PC-9 (cell line): ENCODE measurements around the gene DLGAP1. TPM values are rescaled to one million over a fixed set of nuclear protein-coding genes. Genes with fewer than 3 reads are reported as not detected.

Experiments
- BruUV-seq: library from RNA; stranded (reverse); fragments of 400-500 nt; replicated peaks from 2 replicates; lab custom pipeline; 2021; lab: Mats Ljungman, UMichigan
- CTCF ChIA-PET: fragments of 300-600 bp; sonication (Branson Sonifier 250); formaldehyde crosslinking; loops from one replicate; lab custom pipeline; 2022; ENCODE audit warnings: antibody characterized with exemption; lab: Charles Lee
- POLR2A ChIA-PET: fragments of 300-600 bp; sonication (Branson Sonifier 250); formaldehyde crosslinking; loops from one replicate; lab custom pipeline; 2022; ENCODE audit warnings: antibody characterized with exemption; ENCODE audit not compliant: unreplicated experiment; lab: Charles Lee
- DNase-seq, 2 experiments: peaks; one replicate each; pipeline versions ENCODE4 v3.0.0 to v3.0.0-alpha.2; 2015 to 2022; ENCODE audit warnings: mixed read lengths in 1 of 2
- H2AFZ ChIP-seq: fragments of 200-600 bp; sonication (generic); 2 replicates; pipeline ENCODE4 v1.8.1; 2017; ENCODE audit warnings: antibody characterized with exemption
- H3F3A ChIP-seq: fragments of 200-600 bp; sonication (generic); 2 replicates; pipeline ENCODE4 v1.8.1; 2017; ENCODE audit warnings: antibody characterized with exemption, mild to moderate bottlenecking, low read depth; ENCODE audit not compliant: insufficient read depth
- H3K27ac ChIP-seq: fragments of 200-600 bp; sonication (generic); 2 replicates; pipeline ENCODE4 v1.6.1; 2016; ENCODE audit warnings: mixed run types
- H3K27me3 ChIP-seq: fragments of 200-600 bp; sonication (generic); 2 replicates; pipeline ENCODE4 v1.6.1; 2016; ENCODE audit warnings: low read depth, mixed run types; ENCODE audit not compliant: insufficient read depth
- H3K36me3 ChIP-seq: fragments of 200-600 bp; sonication (generic); 2 replicates; pipeline ENCODE4 v1.6.1; 2016; ENCODE audit warnings: low read depth, mixed run types
- H3K4me1 ChIP-seq: fragments of 200-600 bp; sonication (generic); replicated peaks from 2 replicates; pipeline ENCODE4 v1.6.1; 2016; ENCODE audit warnings: mixed run types; ENCODE audit not compliant: insufficient read depth
- H3K4me2 ChIP-seq: fragments of 200-600 bp; sonication (generic); 2 replicates; pipeline ENCODE4 v1.6.1; 2017; ENCODE audit warnings: mixed run types
- H3K4me3 ChIP-seq: fragments of 200-600 bp; sonication (generic); 2 replicates; pipeline ENCODE4 v1.6.1; 2016; ENCODE audit warnings: mixed run types
- H3K79me2 ChIP-seq: fragments of 200-600 bp; sonication (generic); 2 replicates; pipeline ENCODE4 v1.6.1; 2017; ENCODE audit warnings: low read depth, mixed run types
- H3K9me2 ChIP-seq: fragments of 200-600 bp; sonication (generic); 2 replicates; pipeline ENCODE4 v1.8.1; 2017; ENCODE audit warnings: mild to moderate bottlenecking; ENCODE audit not compliant: insufficient read depth
- H3K9me3 ChIP-seq: fragments of 200-600 bp; sonication (generic); 2 replicates; pipeline ENCODE4 v1.8.1; 2016; ENCODE audit warnings: low read depth; ENCODE audit not compliant: insufficient read depth
- H4K20me1 ChIP-seq: fragments of 200-600 bp; sonication (generic); 2 replicates; pipeline ENCODE4 v1.8.1; 2017; ENCODE audit not compliant: insufficient read depth
- CTCF ChIP-seq: fragments of 200-600 bp; sonication (generic); conservative IDR thresholded peaks from 2 replicates; pipeline ENCODE4 v1.6.1; 2017; ENCODE audit warnings: mixed run types, antibody characterized with exemption, mild to moderate bottlenecking, moderate library complexity
- EZH2 ChIP-seq: fragments of 200-600 bp; sonication (generic); IDR thresholded peaks from 2 replicates; pipeline ENCODE4 v1.8.0; 2017; ENCODE audit warnings: antibody characterized with exemption, low read depth
- intact Hi-C: fragments of 100-400 bp; cut with micrococcal nuclease; formaldehyde crosslinking; loops from one replicate; pipeline ENCODE4 v1.10.0; 2022; ENCODE audit not compliant: unreplicated experiment
- total RNA-seq: library from RNA; stranded (reverse); gene quantifications from 2 replicates; pipeline ENCODE4 v1.2.3, GENCODE V29; 2021

The DLGAP1 gene
- total RNA-seq, 1 experiment from 2014 or later, result not detected

- TF ChIP-seq EZH2, result no peak
- TF ChIP-seq CTCF, result no peak
- no peak overlapping the region for H3K27ac ChIP-seq
- H2AFZ ChIP-seq, result no peak overlapping the region
- ChIA-PET POLR2A (interaction anchor here (0.6 kb wide), 1 partner anchor 503 kb away, joined by 3 read pairs; no protein-coding TSS in a partner anchor), CTCF (no interaction called here)
- H3K4me2 ChIP-seq, result no peak overlapping the region
- no peaks in the 10 kb centered on the region for H3K9me3 ChIP-seq
- H4K20me1 ChIP-seq, result no peaks in the 10 kb centered on the region
- intact Hi-C loops, result no loop called here
- no peaks in the 10 kb centered on the region for H3K79me2 ChIP-seq
- H3K27me3 ChIP-seq, result no peaks in the 10 kb centered on the region
- no peaks in the 10 kb centered on the region for H3F3A ChIP-seq
- H3K9me2 ChIP-seq, result no peaks in the 10 kb centered on the region
- H3K36me3 ChIP-seq, result no peaks in the 10 kb centered on the region
- no peak overlapping the region for H3K4me3 ChIP-seq
- no TSS peak for BruUV-seq
- H3K4me1 ChIP-seq, result 0 out of 2 replicates have a peak, but pooled peaks cover 8% of the 10 kb centered on the region
- no peak for DNase-seq
Observed at GRCh38 chr18:3920832-3921231, 534.3 kb downstream of the DLGAP1 start.

GRCh38 chr18:3919396-3920061 lies 535.6 kb downstream of the DLGAP1 start:
- Histone ChIP-seq H3K27me3 (no peaks in the 10 kb centered on the region), H2AFZ (no peak overlapping the region), H3K36me3 (no peaks in the 10 kb centered on the region), H3K9me3 (no peaks in the 10 kb centered on the region), H4K20me1 (no peaks in the 10 kb centered on the region), H3K4me2 (no peak overlapping the region), H3K9me2 (no peaks in the 10 kb centered on the region), H3K27ac (no peak overlapping the region), H3K4me3 (no peak overlapping the region), H3K79me2 (no peaks in the 10 kb centered on the region), H3K4me1 (0 out of 2 replicates have a peak, but pooled peaks cover 7% of the 10 kb centered on the region), H3F3A (no peaks in the 10 kb centered on the region)
- TF ChIP-seq CTCF (no peak), EZH2 (no peak)
- CTCF ChIA-PET, result no interaction called here
- POLR2A ChIA-PET, result no interaction called here
- BruUV-seq, result no TSS peak
- no peak for DNase-seq
- intact Hi-C loops, result no loop called here

- no peak overlapping the region for H3K27ac ChIP-seq
- no peaks in the 10 kb centered on the region for H3K79me2 ChIP-seq
- H3K27me3 ChIP-seq, result no peaks in the 10 kb centered on the region
- no peak for DNase-seq
- no peak overlapping the region for H2AFZ ChIP-seq
- TF ChIP-seq CTCF (no peak), EZH2 (no peak)
- no peaks in the 10 kb centered on the region for H3K9me2 ChIP-seq
- no peaks in the 10 kb centered on the region for H4K20me1 ChIP-seq
- H3F3A ChIP-seq, result no peaks in the 10 kb centered on the region
- H3K4me2 ChIP-seq, result no peak overlapping the region
- no TSS peak for BruUV-seq
- CTCF ChIA-PET, result no interaction called here
- no peaks in the 10 kb centered on the region for H3K9me3 ChIP-seq
- POLR2A ChIA-PET, result no interaction called here
- no peaks in the 10 kb centered on the region for H3K36me3 ChIP-seq
- intact Hi-C loops, result no loop called here
- H3K4me1 ChIP-seq, result no peaks in the 10 kb centered on the region
- no peak overlapping the region for H3K4me3 ChIP-seq
Observed at GRCh38 chr18:3916082-3916481, 539.0 kb downstream of the DLGAP1 start.
